Measurements from ENCODE around the gene CMAS.

- no peak for TF ChIP-seq CTCF (IDR thresholded peaks at IDR 0.05)
- TF ChIP-seq POLR2A (IDR thresholded peaks at IDR 0.05): no peak
Observed at GRCh38 chr12:22056607-22057006, 10.6 kb downstream of the CMAS start.

All from prostate gland (tissue), 2 donors.